GM18861 (cell line): Measurements from ENCODE around the gene HPF1.
"Not testable (repeated sequence)": the region's sequence is repeated elsewhere in the genome, so short reads cannot be mapped to it uniquely, and the experiment has no call there.

ENCODE experiments used
- ATAC-seq: cut with Tn5 transposase; IDR thresholded peaks from one replicate; pipeline ENCODE4 v1.9.1; 2021; ENCODE audit not compliant: unreplicated experiment

HPF1 gene

DNA sequence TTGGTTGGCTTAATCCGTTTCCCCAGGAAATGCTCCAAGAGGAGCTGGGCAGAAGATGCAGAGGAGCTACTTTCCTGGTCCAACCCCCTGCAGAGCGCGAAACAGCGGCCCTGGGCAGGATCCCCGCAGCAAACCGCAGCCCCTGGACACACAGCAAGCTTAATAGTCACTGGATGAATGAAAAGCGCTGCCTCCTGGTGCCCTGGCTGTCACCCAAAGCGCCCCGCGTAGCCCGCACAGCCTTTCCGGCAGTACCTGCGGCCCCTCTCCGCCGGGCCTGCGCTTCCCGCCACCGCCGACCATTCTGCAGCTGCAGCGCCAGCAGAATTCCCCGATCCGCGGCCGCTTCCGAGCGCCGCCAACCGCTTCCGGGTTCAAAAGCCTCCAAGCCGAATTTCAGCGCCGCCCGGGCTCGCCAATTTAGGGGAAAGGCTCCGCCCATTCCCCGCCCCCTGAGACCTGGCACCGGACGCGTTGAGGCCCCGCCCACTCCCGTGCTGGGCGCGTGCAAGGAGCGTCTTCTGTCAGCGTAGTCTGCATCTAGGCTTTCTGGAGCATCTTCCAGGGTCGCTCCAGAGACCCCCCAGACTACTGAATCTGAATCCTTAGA, at the start of gene HPF1:
HPF1 (minus strand) TSS at position 370 of the 610 bp plus-strand sequence; CDS start at position 303, 67 bp downstream.
- ATAC-seq, result peak; percentile 93

DNA sequence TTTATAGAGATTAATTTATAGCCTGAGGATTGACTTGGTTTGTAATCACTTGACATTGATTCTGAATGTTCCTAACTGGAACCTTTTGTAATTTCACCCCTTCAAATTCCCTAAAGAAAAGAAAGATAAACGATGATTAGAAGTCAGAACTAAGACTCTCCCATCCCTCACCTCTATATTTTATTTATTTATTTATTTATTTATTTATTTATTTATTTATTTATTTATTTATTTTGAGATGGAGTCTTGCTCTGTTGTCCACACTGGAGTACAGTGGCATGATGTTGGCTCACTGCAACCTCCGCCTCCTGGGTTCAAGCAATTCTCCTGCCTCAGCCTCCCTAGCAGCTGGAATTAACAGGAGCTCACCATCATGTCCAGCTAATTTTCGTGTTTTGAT, 49.0 kb upstream of the HPF1 start:
- ATAC-seq, result not testable (repeated sequence)

DNA sequence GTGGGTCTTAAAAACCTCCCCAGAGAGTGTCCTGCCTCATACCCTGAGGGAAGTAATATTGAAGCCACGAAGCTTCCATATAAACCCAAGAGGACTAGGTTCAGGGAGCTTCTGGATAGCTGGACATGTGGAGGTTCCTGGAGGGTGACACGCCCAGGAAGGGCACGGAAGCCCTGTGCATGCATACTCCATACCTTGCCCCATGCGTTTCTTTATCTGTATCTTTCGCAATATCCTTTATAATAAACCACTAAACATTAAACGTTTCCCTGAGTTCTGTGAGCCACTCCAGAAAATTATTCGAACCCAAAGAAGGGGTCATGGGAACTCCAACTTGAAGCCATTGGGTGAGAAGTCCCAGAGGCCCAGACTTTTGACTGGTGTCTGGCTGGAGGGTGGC, 45.7 kb upstream of the HPF1 start:
- ATAC-seq, result no peak

DNA sequence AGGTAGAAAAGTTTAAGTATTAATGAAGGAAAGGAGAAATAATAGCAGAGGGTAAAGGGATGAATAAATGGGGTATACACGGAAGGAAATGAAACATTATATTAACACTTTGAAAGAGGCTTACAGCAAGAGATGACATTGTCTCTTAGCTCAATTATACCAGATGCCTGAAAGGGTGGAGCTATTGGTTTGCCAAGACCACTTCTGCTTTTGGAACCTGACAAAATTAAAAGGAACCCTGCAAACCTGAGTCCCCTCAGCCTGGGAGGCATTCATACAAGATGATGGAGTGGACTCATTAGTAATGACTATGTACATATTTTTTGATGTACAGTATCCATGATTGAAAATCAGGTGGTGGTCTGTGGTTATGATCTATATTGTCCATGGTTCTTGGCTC, 45.1 kb upstream of the HPF1 start:
- no peak for ATAC-seq

DNA sequence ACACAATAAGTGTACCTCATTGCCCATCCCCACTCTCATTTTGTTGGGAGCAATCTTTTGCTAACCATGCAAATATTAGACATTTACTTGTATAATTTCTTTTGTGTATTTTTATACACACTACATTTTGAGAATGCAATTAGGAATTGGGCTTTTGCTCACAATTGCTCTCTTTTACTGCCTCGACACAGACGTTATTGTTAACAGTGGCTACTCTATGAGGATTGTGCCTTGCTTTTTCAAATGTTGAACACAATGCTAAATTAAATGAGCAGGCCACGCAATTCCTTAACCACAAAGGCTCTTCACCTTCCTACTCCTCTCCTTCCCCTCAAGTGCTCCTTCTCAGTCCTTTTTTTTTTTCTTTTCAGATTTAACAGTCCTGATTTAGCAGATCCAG, 42.8 kb upstream of the HPF1 start:
- ATAC-seq, result no peak

DNA sequence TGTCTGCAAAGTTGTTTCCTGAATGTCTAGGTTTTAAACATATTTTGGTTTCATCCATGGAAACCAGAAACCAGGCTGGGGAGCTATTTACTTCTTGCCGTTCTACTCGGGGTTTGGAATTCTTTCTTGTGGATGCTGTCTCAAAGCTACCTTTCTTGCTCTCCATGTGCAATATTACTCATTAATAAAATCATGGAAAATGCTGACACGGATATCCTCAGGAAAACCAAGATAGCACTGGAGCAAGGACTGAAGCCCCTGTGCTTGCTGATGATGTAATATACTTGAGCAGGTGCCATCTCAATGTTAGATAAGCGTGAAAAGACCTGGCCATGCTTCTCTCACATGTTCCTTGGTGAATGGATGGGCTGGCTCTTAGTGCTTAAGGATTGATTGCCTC, 41.5 kb upstream of the HPF1 start:
- no peak for ATAC-seq

DNA sequence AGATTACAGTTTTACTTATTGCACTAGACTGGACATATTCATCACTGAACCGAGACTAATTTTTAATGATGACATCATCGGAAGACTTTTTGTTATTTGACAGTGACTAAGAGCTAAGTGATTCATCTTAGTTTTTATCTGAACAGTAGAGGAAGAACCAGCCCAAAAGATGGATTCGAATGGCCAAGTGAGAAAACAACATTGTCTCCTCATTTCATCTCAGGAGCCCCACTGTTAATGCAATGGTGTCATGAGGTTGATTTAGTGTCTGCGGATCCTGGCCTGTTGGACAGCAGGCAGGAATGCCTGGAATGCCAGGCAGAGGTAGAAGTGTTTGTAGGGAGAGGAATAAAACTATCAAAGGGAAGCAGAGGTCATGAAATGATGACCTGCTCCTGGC, 37.8 kb upstream of the HPF1 start:
- no peak for ATAC-seq

DNA sequence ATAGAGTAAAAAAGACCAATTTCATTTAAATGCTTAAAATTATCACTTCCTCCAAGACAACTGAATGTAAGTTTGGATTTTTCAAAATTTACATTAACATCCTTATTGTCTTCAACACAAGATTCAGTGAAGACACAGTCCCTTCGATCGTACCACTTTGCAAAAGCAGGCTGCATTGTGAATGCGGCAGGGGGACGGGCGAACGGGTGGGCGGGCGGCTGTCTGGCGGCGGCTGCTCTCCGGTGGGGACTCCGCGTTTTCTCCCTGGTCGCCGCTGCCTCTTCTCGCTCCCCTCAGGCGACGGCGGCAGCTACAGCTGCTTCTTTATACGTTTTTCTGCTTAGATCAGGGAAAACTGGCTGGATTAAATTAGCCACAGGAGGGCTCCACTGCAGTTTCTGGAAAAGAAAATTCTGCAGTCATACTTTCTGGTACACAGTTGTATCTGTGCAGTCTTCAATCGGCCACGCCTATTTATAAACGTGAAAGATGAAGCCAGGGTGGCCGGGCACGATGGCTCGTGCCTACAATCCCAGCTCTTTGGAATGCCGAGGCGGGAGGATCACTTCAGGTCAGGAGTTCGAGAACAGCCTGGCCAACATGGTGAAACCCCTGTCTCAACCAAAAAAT, 33.9 kb upstream of the HPF1 start:
- ATAC-seq, result no peak

DNA sequence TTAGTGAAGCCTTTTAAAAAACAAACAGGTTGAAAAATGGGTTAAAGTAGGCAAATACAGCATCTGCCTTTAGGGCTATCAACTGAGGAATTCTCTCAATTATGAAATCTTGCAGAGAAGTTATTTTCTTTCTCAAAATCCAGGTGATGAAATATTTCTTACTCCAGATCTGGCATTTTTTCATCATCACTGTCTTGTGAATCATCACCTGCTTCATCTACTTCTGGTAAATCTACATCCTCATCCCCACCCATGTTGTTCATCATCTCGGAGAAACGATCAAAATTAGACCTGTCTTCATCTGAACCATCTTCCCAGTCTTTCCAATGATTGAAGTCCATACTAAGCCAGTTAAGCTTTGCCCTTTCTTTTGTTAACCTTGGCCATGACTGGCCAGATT, 33.3 kb upstream of the HPF1 start:
- ATAC-seq, result no peak

DNA sequence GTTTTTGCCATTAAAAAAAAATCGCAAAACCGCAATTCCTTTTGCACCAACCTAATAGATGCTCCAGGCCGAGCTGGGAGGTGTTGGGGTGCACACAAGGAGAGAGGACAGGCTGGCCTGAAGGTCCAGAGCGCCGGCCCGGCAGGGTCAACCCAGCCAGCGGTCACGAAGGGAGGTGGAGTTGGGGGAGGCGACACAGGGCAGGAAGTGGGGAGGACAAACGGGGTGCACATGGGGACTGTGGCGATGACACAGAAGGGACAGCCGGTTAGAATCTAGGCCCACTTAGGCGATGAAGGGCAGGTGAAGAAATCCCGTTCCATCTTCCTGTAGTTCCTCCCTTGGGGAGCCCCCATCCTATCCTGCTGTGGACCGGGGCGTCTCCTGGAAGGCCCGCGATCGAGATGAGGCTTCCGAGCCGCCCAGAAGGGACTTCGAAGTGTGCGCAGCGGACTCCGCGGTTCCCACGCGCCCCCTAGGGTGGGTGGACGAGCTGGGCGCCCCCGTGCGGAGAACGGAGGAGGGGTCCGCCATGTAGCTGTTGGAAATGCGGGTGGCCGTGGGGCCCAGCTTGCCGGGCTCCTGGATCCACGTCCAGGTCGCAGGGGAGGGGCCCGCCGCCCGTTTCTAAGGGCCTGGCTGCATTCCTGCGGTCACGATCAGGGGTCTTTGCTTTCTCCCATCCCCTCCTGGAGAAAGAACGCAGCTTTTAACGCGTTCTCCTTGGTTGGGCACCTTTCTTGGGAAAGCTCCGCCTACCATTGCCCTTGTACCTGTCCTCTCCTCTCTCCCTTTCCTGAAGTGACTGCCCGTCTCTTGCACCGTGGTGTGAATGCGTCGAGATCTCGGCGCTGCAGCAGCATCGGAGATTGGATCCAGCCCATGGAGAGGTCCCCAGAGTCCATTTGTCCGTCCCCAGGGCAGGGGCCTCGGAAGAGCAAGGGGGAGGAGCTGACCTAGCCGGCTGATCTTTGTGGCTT, 17.0 kb upstream of the HPF1 start:
- no peak for ATAC-seq

DNA sequence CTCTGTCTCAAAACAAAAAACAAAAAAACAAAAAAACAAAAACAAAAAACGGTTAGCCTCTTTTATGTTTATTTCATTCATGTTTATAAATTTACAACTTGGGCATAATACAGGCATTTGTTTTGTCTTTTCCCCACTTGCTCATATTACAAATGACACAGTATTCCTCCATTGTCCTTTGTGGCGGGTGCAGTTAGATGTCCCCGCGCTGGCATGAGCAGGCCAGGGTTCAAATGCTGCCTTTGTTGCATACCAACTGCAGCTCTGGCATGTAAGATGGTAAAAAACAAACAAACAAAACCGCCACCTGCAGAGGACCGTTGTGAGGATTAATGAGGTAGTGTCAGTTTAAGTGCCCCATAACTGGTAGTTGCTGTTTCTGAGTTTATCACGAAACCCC, 16.1 kb upstream of the HPF1 start:
- ATAC-seq, result no peak

DNA sequence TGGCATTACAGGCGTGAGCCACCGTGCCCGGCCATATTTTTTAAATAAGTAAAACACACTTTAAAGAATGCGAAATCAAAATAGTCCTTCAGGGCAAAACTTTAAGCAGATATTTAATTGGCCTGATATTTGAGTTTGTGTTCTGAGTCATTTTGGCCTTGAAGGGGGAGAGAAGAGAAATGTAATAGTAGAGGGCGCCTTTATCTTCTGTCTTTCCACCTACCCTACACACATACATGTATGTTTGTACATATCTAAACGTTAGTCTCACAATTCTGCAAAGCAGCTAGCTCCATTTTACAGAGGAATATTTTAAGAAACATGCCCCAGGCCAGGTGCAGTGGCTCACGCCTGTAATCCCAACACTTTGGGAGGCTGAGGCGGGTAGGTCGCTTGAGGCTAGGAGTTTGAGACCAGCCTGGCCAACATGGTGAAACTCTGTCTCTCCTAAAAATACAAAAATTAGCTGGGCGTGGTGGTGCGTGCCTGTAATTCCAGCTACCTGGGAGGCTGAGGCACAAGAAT, 13.9 kb upstream of the HPF1 start:
- ATAC-seq, result not testable (repeated sequence)

DNA sequence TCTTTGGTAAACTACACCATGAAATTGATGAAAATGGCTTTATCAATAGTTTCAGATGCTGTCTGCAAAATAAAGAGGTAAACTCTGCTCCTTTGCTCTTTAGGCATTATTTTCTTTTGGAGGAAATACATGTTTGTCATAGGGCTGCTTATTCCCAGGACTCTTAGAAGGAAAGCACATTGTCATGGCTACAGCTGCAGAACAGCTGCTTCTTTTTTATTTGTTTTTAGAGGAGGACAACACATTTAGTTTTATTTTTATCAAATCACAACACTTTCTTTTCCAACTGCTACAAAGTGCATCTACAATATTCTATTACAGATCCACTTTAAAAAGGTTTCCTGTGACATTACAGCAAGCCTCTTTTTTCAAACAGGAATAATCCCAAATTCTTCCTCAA, 12.7 kb upstream of the HPF1 start:
- no peak for ATAC-seq

DNA sequence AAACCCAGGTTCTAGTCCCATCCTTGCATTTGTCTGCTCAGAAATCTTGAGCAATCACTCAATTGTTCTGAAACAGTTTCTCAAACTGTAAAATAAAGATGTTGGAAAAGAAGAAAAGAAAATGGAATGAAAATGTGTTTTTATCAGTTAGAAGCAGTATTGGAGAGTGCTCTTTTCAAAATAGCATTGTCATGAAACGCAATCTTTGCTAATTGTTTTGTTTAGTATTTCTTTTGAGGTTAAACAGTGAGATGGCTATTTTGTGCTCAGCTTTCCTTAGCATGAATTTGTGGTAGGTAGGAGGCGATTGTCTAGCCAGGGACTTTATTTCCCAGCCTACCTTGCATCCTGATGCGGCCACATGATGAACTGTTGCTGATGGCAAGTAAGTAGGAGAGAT, 10.6 kb upstream of the HPF1 start:
- ATAC-seq, result no peak

DNA sequence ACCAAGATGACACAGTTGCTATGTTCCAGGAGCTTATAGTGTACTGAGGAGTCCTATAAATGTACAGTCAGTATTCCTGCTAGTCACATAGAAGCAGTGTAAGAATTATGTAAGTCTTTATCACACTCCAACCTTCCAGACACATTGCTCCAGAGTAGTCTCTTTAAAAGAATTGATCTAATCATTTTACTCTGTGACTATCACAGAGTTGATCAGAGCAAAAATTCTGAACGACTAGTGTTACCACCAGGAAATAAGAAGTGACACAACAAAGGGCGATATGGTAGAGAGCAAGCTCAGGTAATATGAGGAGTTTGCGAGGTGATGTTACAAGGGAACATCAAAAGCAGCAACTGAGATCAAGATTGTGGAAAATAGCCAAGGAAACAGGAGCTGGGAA, 9.0 kb upstream of the HPF1 start:
- ATAC-seq, result no peak

DNA sequence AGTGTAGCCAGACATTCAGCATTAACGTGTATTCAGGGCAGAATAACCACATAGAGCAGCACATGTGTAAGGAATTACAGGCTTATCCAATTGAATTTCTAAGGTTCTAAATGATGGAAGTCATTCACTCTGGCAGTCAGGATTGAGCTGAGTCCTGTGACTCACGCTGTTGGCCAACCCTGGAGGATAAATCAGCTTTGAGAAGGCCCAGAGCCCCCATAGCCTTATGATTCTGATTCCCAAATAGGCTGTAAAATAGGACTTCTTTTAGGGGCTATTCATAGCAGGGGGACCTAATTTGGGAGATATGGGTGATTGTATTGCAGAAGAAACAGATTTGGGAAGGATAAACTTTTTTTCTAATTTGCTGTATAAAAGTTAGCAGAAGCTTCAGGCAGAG, 8.1 kb upstream of the HPF1 start:
- no peak for ATAC-seq

DNA sequence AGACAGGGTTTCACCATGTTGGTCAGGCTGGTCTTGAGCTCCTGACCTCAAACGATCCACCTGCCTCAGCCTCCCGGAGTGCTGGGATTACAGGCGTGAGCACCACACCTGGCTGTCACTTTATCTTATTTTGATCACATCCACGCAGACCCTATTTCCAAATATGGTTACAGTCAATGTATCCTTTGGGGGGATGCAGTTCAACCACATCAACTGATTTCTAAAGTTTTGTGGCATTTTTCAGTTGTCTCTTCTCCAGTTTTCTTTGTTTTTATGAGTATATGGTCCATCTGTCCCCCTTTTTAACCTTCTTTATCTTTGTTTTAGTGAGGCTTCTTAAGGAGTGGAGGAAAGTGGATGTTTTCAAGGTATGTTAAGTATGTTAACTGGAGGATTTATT, 4.1 kb upstream of the HPF1 start:
- no peak for ATAC-seq

DNA sequence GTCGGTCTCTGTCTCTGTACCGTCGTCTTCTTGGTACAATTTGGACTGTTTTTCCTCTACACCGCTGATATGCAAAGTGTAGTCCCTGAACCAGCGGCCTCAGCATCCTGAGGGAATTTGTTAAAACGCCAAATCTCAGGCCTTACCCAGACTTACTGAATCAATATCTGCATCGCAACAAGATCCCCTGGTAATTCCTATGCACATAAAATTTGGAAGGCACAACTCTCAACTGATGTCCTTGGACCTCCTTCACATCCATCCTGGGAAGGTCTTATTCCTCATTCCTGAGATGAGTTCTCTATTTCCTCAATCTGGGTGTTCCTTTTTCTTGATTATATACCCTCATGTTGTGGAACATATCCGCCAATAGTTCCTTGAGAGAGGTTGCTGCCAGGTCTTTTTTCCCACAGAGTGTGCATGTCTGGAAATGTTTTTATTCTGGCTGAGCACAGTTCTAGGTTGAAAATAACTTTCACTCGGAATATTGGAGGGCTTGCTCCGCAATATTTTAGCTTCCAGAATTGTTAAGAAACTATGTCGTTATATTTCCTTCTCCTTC, 738 bp upstream of the HPF1 start:
- ATAC-seq, result no peak

DNA sequence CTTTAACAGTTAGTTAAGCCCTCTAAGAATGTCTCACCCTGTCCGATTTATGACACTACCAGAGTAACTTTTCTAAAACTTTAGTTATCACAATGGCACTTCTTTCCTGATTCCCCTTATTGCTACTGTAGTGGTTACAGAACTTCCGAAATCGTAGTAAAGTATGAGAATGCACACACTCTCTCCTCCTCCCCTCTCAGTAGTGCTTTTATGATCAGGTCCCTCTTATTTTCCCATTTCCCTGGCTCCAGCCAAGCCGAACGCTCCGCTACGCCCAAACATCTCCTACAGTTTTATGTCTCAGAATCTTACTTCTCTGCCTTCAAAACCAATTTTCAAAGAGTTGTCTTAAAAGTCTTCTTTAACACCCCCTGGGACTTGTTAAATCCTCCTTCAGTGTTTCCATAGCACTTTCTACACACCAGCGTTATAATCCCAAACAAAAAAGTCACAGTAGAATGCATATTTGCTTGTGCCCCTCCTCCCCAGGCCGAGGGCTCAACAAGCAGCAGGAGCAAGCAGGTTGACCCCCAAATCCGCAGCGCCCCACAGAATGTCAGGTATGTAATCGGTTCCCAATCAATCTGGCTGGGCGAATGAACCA, 671 bp downstream of the HPF1 start:
- no peak for ATAC-seq

DNA sequence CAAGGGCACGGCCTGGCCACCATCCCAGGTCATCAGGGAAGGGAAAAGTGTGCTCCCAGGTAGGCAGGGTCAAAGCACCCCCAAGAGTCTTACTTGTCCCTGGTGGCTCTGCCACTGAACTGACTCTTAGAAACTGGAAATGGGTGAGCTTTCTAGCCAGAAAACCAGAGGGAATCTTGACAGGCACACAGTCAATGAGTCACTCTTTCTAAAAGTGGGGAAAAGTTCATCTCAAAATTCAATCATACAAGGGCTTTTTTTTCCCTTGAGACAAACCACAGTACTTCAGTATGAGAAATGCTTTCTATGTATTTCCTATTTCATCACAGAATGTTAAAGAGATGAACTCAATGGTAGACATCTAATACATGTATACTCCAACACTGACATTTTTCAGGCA, 12.5 kb downstream of the HPF1 start:
- no peak for ATAC-seq

DNA sequence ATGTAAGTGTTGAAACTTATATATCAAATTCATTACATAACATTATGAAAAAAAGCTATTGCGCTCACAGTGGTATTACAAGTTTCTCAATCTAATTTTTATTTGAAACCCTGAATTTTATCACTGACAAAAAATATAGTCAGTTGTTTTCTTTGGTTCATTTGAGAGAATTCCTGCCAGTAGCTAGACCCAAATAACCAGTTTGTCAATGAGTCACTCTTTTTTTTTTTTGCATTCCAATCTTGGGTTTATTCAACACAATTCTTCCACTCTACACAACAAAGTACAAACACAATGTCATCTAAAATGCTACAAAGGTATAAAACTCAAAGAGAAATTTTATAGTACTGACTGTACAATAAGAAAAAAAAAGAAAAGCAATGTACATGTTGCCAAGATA, 13.1 kb downstream of the HPF1 start:
- ATAC-seq, result no peak
